Activated CD4-positive, CD25-positive, alpha-beta regulatory T cell treated with anti-CD3 and anti-CD28 coated beads, Interleukin-2, amount 50 U/mL, for 16 hours (primary cell): ENCODE results near the gene PRLH.
"Not testable (repeated sequence)": the region's sequence is repeated elsewhere in the genome, so short reads cannot be mapped to it uniquely, and the experiment has no call there.

ENCODE experiments used
- DNase-seq: peaks from one replicate; pipeline ENCODE4 v3.0.0-alpha.2; 2020; ENCODE audit warnings: low read depth, low spot score

PRLH gene

DNA sequence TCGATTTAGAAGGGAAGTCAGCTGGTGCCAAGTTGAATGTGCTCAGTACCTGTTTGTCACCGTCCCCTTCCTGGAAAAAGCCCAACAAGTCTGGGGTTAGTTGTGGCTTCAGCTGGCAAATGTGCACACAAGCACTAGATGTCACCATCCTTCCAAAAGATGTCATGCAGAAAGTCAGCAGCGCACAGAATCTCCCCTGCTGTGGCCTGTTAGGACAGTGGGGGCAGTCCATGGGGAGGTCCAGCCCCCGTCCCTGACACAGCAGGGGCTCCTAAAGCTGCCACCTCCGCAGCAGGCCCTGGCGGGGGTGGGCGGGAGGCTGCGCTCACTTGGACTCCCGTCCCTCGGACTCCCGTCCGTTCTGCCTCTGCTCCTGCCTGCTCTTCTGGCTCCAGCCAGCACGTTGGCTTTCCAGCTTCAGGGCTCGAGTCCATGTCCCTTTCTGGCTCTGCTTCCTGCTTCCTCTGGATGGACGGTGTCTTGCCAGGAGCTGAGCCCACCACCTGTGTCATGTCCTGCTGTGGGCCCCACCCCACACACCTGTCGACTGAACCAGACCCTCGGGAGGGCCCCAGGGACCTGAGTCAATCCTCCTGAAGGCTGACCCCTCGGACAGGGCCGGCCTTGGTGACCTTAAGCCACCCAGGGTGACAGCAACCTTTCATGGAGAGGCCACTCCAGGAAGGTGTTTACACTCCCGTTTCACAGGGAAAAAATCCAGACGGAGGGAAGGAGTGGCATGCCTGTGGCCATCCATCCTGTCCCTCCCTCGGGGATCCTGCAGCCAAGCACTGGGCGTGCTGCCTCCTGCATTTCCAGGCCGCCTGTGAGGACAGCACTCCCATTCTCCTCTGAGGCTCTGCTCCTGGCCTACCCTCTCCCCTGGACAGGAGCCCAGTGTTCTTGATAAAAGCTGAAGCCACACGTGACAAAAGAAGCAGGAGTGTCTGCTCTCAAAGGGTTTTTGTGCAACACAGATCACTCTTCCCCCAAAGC lies 15.7 kb downstream of the PRLH start:
- no peak for DNase-seq

DNA sequence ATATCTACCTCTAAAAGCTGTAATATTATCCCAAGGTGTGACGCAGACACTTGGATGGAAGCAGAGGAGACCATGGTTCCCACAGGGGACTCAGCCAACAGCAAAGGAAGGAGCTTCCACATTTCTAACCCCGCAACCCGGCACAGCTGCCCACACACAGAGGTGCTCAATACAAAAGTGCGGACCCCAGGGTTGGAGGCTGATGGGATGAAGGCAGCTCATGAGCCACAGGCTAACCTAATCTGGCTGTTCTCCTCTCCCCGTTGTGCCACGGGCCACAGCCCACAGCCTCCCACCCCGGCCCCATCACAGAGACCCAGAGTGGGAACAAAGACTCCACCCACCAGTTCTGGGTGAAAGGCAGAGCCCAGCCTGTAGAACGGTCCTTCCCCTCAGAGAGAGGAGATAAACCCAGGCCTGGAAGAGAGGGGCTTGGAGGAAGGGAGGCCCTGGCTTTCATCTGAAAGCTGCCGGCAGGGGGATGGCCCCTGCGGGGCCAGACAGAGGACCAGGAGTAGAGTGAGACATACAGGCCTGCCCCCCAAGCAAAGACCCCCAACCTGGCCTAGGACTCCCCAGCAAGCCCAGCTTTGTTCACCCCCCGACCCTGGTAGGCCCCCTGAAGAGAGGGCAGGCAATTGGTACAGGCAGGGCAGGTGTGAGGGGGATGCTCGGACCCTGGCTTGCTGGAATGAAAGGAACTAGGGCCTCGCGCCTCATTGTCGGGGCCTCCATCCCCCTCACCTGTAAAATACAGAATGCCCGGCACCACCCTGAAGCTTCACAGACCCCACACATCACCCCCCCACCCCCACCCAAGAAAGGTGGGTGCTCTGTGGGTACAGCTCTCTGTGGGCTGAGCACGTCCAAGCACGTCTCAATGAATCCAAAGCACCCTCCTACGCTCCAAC lies 17.3 kb downstream of the PRLH start:
- DNase-seq = no peak

DNA sequence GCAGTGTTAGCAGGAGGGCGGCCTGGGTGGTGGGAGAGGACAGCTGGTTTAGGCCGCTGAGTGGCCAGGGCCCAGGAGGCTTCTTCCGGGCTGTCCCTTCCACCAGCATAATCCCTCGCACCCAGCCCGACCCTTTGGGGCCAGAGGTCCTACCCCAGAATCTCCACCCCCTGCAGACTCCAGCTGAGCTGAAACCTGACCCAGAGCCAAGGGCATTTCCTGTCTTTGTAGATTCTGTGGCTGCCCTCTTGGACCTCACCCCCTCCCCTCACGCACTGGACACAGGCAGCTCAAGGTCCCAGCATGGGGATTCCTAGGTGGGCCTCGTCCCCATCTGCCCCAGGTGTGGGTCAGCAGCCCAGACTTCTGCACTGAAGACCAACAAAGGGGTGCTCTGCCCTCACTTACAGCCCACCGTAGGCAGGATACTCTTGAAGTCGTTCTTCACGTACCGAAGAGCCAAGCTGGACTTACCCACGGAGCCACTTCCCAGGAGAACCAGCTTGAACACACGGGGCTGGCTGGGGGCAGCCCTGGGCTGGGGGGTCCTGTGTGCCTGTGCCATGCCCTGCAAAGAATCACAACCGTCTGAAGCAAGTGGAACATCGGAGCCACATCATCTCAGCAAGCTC lies 19.3 kb downstream of the PRLH start:
- no peak for DNase-seq

DNA sequence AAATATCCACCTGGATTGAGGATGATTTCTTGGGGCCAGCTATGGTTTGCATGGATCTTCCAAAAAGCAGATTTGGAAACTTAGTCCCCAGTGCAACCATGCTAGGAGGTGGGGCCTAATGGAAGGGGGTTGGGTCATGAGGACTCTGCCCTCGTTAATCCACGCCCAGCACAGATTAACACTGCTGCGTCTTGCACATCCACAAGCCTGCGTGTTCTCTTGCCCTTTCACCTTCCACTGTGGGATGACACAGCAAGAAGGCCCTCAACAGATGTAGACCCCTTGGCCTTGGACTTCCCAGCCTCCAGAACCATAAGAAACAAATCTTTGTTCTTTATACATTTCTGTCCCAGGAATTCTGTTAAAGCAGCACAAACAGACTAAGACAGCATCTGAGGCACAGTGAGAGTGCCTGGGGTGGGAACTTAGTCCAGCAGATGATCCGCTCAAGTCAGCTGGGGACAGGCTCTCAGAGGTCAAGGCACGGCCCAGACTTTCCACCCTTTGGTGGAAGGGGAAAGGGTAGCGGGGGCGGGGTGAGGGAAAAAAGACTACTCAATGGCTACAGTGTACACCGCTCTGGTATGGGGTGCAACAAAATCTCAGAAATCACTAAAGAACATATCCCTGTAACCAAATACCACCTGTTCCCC lies 21.8 kb downstream of the PRLH start:
- DNase-seq = no peak

DNA sequence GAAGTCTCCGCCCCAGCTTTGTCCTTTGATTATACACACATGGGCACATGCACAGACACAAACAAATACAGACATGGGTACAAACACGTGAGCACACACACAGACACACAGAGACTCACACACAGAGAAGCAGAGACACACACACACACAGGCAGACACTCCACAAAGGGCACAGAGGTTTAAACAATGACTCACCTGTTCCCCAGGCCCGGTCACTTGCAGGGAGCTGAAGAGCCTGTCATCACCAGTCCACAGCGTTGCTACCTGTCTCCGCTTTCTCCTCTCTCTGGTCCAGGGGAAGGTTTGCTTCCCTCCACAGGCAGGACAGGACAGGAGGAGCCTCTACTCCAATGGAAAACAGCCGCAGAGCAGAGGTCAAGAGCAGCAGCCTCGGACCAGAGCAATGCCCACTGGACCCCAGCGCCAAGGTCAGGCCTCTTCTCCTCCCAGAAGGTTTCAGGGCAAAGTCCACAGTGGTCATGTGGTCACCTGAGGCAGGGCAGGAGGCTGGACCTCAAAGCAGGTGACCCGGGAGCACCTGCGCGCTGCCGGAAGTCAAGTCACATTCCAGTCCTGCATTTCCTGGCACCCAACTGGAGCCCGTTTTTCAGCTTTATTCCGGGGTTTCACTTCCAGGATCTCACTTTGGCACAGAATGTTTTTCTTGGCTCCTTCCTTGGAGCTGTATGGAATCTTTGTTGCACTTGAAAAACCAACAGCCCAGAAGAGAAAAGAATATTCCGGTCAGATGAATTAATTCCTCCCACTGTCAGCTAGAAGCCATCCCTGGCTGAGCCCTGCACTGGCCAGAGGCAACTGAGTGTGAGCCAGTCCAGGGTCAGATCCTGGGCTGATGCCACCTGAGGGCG lies 24.1 kb downstream of the PRLH start, which contains the start of gene RAB17:
TSS of gene RAB17 (minus strand) at position 463 of the 869 bp plus-strand sequence. CDS start 4,580 bp downstream, outside the sequence.
- no peak for DNase-seq

DNA sequence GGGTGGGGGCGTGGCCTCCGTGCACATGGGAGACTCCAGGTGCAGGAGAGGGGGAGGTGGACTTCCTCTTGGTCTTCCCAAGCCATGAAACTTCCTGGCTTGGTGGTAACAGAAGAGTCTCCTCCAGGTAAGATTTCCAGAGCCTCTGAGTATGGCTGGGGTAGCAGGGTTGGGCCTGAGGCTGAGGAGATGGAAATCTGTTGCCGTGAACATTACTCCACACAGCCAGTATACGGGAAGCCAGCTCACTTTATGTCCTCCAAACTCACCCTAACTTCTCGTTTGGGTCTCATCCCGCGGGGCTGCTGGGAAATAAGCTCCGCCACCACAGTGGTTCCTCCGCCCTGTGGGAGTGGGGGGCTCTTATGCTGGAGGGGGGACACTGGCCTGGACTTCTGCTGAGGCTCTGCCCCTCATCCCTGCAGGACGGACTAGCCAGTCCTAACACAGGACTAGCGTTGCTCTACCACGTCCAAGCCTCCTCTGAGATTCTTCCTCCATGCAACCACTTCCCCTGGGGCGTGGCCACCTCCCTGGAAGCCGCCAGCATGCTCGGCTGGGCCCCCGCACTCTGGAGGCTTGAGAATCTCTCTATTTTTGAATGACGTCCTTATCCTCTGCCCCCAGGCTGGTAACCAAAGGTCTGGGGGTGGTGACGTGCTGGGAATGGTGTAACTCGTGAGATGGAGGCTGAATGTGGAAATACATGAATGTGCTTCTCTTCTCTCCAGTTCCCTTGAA lies 24.9 kb downstream of the PRLH start:
- DNase-seq = no peak

DNA sequence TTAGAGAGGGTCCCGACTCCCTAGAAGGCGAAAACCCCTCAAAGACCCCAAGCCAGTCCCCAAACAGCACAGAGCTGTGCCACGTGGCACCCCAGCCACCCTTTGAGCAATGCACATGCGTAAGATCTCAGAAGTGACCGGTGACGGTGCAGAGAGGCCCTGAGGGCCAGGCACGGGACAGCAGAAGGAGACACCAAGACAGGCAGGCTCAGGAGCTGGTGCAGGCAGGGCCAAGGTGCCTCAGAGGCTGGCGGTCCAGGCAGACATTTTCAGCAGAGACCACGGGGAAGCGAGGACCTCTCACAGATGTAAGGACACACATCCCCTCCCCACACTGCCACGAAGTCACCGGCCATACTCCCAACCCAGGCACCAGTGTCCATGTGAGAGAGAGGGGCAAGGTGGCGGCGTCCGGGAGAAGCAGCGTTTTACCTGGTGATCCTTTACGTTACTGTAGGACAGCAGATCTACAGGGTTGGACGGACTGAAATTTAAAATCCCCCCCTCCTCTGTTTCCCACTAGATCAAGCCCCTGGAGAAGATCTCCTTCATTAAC lies 26.1 kb downstream of the PRLH start:
- no peak for DNase-seq

DNA sequence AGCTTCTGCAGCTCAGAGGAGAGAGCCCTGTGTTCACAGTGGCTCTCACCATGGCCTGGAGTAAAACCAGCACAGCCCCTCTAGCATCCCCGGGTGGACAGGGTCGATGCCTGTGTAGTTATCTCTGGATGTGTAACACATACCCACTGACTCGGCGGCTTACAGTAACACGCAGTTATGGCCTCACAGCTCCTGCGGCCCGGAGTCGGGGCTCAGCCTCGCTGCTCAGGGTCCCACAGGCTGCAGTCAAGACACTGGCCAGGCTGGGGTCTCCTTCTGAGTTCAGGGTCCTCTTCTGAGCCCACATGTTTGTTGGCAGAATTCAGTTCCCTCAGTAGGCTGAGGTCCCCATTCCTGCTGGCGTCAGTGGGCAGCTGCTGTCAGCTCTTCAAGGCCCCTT lies 26.7 kb downstream of the PRLH start:
- DNase-seq = no peak

DNA sequence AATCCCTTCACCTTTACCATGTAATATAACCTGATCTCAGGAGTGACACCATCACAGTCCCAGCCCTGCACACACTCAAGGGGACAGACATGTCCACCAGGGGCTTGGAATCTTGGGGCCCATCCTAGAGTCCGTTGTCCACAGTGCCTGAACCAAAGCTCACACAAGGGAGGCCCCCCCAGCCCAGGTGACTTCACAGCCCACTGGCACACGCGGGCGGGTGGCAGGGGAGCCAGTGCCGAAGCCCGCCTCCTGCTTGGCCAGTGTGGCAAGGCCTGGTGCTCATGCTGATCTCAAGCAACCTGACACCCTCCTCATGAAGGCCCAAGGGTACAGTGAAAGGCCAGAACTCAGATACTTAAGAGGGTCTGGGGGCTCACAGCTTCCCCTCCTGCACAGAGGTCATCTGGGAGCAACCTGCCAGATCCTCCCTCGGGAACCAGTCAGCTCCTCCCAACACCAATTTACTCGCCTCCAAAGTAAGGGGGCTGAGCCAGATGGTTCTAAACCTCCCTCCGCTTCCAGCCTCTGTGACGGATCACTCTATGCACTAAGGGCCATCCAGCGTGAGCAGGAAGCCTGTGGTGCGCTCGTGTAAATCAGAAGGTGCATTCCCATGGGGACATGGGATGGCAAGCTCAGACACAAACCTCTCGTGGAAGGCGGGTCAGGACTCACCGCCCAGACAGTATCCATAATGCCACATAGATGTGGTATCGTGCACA lies 27.4 kb downstream of the PRLH start:
- DNase-seq = no peak

DNA sequence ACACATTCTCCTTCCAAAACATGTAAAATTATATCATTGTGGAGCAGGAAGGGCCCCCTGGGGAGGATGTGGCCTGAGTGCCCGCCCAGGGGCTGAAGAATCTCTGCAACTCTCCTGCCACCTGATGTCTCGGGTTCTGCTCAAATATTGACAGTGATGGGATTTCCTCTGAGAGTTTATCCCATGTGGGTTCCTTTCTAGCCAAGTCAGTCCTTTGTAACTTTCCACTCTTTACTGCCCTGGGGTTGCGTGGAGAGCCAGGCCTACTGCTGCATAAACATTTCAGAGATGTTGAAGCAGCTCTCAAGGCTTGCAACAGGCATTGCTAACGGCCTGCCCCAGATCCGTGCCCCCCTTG lies 28.1 kb downstream of the PRLH start:
- DNase-seq = no peak

DNA sequence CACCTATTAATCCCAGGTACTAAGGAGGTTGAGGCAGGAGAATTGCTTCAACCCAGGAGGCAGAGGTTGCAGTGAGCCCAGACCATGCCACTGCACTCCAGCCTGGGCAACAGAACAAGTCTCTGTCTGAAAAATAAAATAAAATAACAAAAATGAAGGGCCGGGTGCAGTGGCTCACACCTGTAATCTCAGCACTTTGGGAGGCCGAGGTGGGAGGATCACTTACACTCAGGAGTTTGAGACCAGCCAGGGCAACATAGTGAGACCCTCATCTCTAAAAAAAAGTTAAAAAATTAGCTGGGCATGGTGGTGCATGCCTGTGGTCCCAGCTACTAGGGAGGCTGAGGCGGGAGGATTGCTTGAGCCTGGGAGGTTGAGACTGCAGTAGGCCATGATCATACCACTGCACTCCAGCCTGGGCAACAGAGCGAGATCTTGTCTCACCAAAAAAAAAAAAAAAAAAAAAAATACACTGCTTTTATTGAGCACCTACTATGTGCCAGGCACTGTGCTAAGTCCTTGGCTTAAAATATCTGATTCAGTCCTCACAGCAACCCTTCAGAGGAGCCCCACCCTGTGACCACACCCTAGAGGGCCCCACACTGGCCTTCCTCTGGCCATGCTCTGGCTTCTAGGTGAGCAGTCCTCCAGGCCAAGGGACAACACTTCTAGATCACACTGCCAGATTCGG lies 29.6 kb downstream of the PRLH start:
- DNase-seq = not testable (repeated sequence)

DNA sequence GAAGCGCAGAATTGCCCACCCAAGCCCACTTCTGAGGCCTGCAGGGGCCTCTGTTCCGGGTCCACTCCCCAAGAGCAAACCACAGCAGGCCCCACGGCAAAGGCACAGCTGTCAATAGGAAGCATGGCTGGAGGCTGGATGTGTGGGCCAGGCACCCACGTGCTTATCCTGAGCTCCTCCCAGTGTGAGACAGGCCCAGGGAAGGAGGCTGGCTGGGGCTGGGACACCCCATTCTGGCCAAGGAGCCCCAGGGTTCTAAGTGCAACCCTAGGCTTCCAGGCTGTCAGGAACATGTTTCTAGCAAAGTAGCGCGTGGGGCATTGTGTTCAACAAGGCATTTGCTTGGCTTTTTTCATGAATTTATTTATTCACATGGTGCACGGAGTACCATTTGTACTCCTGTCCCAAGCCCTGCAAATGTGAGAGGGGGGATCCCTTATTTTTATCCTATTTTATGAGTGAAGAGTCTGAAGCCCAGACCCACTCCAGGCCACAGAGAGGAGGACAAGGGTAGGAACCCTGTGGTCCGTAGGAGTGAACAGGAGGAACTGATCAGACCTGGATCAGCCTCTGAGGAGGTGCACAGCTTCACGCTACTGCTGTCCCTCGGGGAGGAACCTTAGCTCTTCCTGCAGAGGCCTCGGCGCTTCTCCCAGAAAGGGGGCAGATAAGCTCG lies 30.3 kb downstream of the PRLH start:
- DNase-seq = no peak

DNA sequence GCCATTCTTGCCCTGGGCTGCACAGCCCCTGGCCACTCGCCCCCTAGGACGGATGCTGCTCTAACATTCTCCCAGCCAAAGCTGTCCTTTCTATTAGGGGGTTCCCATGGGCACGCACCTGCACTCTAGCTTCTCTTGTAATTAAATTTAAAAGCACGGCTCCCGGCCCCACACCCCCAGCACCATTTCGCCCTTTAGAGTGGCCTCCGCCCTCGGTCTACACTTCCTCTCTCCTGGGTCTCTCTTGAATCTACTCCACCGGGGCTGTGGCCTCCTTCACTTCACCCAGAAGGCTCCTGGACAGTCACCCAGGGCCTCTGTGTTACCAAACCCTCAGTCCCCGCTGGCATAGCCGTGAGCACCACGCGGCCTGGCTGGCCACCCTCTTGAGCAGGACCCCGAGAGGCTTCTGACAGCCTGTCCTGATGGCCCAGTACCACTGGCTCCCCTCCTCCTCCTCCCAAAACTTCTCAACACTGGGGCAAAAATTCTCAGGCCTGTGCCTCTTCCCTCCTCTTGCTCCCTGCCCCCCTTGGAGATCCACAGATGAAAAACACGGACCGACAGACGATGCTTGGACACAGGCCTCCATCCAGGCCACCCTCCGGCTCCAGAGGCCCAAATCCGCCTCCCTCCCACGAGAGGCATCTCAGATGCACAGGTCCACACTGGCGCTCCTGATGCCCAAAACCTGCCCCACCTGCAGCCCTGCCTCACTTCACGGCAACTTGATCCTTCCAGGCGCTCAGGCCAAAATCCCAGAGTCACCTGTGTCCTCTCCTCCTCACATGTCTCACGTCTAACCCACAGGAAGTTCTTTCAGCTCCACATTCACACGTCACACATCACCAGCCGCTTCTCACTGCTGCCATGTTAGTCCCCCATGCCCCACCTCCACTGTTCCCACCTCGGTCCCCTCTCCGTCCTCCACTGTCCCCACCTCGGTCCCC lies 31.1 kb downstream of the PRLH start:
- DNase-seq = no peak

DNA sequence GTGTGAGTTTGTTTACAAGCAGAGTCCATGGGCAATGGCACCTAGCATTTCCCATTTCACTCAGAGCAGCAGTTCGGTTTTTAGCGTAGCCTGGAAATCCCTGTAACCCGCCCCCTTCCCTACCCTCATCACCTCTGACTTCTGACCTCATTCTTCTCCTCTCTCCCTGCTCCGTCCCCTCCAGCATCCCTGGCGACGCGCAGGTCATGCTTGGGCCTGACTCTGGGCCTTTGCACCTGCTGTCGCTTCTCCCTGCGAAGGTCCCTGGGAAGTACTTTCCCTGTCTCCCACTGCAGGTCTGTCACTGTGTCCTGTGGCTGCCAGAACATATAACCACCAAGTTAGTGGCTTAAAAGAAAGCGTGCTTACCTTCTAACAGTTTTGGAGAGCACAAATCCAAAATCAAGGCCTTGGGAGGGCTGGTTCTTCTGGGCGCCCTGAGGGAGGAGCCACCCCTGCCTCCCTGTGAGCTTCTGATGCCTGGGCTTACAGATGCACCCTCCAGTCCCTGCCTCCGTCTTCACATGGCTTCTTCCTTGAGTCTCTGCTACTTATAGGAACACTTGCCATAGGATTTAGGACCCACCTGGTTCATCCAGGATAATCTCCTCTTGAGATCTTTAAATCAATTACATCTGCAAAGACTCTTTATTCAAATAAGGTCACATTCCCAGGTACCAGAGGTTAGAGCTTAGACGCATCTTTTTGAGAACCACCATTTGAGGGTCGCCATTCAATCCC lies 32.3 kb downstream of the PRLH start:
- DNase-seq = no peak

DNA sequence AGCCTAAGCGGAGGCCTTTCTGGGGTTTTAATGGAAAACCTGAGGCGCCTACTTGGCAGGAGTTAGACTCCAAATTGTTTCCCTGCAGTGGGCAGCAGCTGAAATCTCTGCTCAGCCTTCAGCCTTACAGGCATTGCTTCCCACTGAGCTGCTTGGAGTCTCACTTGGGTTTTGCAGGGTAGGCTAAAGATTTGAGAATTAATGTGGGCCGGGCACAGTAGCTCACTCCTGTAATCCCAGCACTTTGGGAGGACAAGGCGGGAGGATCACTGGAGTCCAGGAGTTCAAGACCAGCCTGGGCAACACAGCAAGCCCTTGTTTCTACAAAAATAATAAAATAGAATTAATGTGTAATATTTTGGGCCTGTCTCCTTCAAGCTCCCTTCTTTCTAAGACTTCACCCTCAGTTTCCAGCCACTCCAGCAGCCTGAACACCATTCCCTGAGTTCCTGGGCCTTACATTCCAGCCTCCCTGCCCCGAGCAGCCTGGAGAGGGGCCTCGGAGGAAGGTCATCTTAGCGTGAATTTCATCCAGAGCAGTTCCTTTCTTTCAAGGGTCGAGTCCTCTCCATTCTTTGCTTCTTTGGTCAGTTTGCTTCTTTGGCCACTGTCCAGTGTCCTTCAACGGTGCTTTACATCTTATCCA lies 33.2 kb downstream of the PRLH start:
- DNase-seq = no peak
